ENCODE results near the gene TRIM28.
"Not testable (repeated sequence)": the region's sequence is repeated elsewhere in the genome, so short reads cannot be mapped to it uniquely, and the experiment has no call there.

The TRIM28 gene

GRCh38 chr19:58569191-58569942 lies 25.5 kb downstream of the TRIM28 start:
- no peak overlapping the region for H3K27ac Mint-ChIP-seq
- H3K9me3 Mint-ChIP-seq, result no peaks in the 10 kb centered on the region
- peaks cover 10% of the 10 kb centered on the region for H3K27me3 Mint-ChIP-seq
- peaks cover 90% of the 10 kb centered on the region for H3K36me3 Mint-ChIP-seq (ENCODE audit: low read depth)
- intact Hi-C loops (cut with micrococcal nuclease), result no loop called here
- H3K4me1 Mint-ChIP-seq (ENCODE audit: low read depth), result peaks cover 34% of the 10 kb centered on the region
- H3K4me3 Mint-ChIP-seq, result no peak overlapping the region

- Mint-ChIP-seq H3K27me3 (peaks cover 5% of the 10 kb centered on the region), H3K9me3 (no peaks in the 10 kb centered on the region), H3K4me3 (no peak overlapping the region), H3K36me3 (ENCODE audit: low read depth) (peaks cover 82% of the 10 kb centered on the region), H3K27ac (no peak overlapping the region), H3K4me1 (ENCODE audit: low read depth) (peaks cover 34% of the 10 kb centered on the region)
- intact Hi-C loops (cut with micrococcal nuclease), result no loop called here
These were observed 26.2 kb downstream of the TRIM28 start for GRCh38 chr19:58569943-58570670.

GRCh38 chr19:58570770-58571574 lies 27.1 kb downstream of the TRIM28 start:
- H3K27ac Mint-ChIP-seq, result no peak overlapping the region
- H3K27me3 Mint-ChIP-seq, result no peaks in the 10 kb centered on the region
- peaks cover 39% of the 10 kb centered on the region for H3K4me1 Mint-ChIP-seq (ENCODE audit: low read depth)

GRCh38 chr19:58571575-58571947 lies 27.7 kb downstream of the TRIM28 start:
- Mint-ChIP-seq H3K36me3 (ENCODE audit: low read depth) (peaks cover 68% of the 10 kb centered on the region), H3K27ac (peak overlapping the region; percentile 98), H3K4me3 (peak overlapping the region; percentile 85), H3K9me3 (no peaks in the 10 kb centered on the region), H3K27me3 (no peaks in the 10 kb centered on the region), H3K4me1 (ENCODE audit: low read depth) (peaks cover 40% of the 10 kb centered on the region)
- intact Hi-C loops (cut with micrococcal nuclease), result no loop called here

More at GRCh38 chr19:58570770-58571574, 27.1 kb downstream of the TRIM28 start:
- no peaks in the 10 kb centered on the region for H3K9me3 Mint-ChIP-seq
- H3K36me3 Mint-ChIP-seq (ENCODE audit: low read depth), result peaks cover 74% of the 10 kb centered on the region
- no peak overlapping the region for H3K4me3 Mint-ChIP-seq
- intact Hi-C loops (cut with micrococcal nuclease), result no loop called here

- H3K27me3 Mint-ChIP-seq, result no peaks in the 10 kb centered on the region
- H3K4me1 Mint-ChIP-seq (ENCODE audit: low read depth), result peaks cover 40% of the 10 kb centered on the region
- intact Hi-C loops (cut with micrococcal nuclease), result loop anchor here (2.0 kb wide), 1 partner anchor 53 kb away; the partner anchor contains the start of gene ZBTB45
- peak overlapping the region; percentile 98 for H3K27ac Mint-ChIP-seq
- H3K4me3 Mint-ChIP-seq, result peak overlapping the region; percentile 85
- H3K36me3 Mint-ChIP-seq (ENCODE audit: low read depth), result peaks cover 65% of the 10 kb centered on the region
- H3K9me3 Mint-ChIP-seq, result no peaks in the 10 kb centered on the region
These were observed 28.4 kb downstream of the TRIM28 start for GRCh38 chr19:58572026-58572817.

GRCh38 chr19:58572818-58573657 lies 29.2 kb downstream of the TRIM28 start, which contains the start of gene MZF1:
TSS of gene MZF1 (minus strand) at chr19:58573335. CDS start at chr19:58571389, 1,946 bp downstream.
- peak within 1 kb of the TSS; percentile 85 for H3K4me3 Mint-ChIP-seq
- peak within 1 kb of the TSS; percentile 98 for H3K27ac Mint-ChIP-seq
- H3K9me3 Mint-ChIP-seq, result no peaks in the 10 kb centered on the region
- peaks cover 47% of the 10 kb centered on the region for H3K4me1 Mint-ChIP-seq (ENCODE audit: low read depth)
- H3K36me3 Mint-ChIP-seq (ENCODE audit: low read depth), result peaks cover 65% of the 10 kb centered on the region
- intact Hi-C loops (cut with micrococcal nuclease), result loop anchor here (1.0 to 2.0 kb wide), 3 partner anchors 14 to 54 kb away; partner anchors contain the start of genes CHMP2A and ZBTB45
- no peaks in the 10 kb centered on the region for H3K27me3 Mint-ChIP-seq

- no peaks in the 10 kb centered on the region for H3K27me3 Mint-ChIP-seq
- H3K4me1 Mint-ChIP-seq (ENCODE audit: low read depth), result peaks cover 48% of the 10 kb centered on the region
- H3K9me3 Mint-ChIP-seq, result no peaks in the 10 kb centered on the region
- peaks cover 65% of the 10 kb centered on the region for H3K36me3 Mint-ChIP-seq (ENCODE audit: low read depth)
- peak overlapping the region; percentile 98 for H3K27ac Mint-ChIP-seq
- H3K4me3 Mint-ChIP-seq, result peak overlapping the region; percentile 85
- intact Hi-C loops (cut with micrococcal nuclease), result loop anchor here (1.0 to 2.0 kb wide), 3 partner anchors 14 to 55 kb away; partner anchors contain the start of genes CHMP2A and ZBTB45
These were observed 29.8 kb downstream of the TRIM28 start for GRCh38 chr19:58573658-58574164.

GRCh38 chr19:58575183-58576041 lies 31.5 kb downstream of the TRIM28 start:
- Mint-ChIP-seq H3K4me1 (ENCODE audit: low read depth) (peaks cover 53% of the 10 kb centered on the region), H3K27ac (peak overlapping the region; percentile 94), H3K27me3 (no peaks in the 10 kb centered on the region), H3K9me3 (no peaks in the 10 kb centered on the region), H3K4me3 (peak overlapping the region; percentile 94), H3K36me3 (ENCODE audit: low read depth) (peaks cover 54% of the 10 kb centered on the region)
- intact Hi-C loops (cut with micrococcal nuclease), result no loop called here

GRCh38 chr19:58577581-58577980 lies 33.7 kb downstream of the TRIM28 start:
- H3K4me3 Mint-ChIP-seq; intact Hi-C loops (cut with micrococcal nuclease); H3K27me3 Mint-ChIP-seq; H3K9me3 Mint-ChIP-seq: not testable (repeated sequence)
- peaks cover 53% of the 10 kb centered on the region for H3K4me1 Mint-ChIP-seq (ENCODE audit: low read depth)
- peaks cover 52% of the 10 kb centered on the region for H3K36me3 Mint-ChIP-seq (ENCODE audit: low read depth)
- peak overlapping the region; percentile 20 for H3K27ac Mint-ChIP-seq

- Mint-ChIP-seq H3K9me3 (no peaks in the 10 kb centered on the region), H3K4me3 (no peak overlapping the region), H3K36me3 (ENCODE audit: low read depth) (peaks cover 52% of the 10 kb centered on the region), H3K27ac (peak overlapping the region; percentile 20), H3K4me1 (ENCODE audit: low read depth) (peaks cover 53% of the 10 kb centered on the region), H3K27me3 (no peaks in the 10 kb centered on the region)
- intact Hi-C loops (cut with micrococcal nuclease), result no loop called here
These were observed 34.4 kb downstream of the TRIM28 start for GRCh38 chr19:58578012-58578925.
